GM18861 (cell line): ENCODE results near the gene MLPH.

Experiments used
- ATAC-seq: cut with Tn5 transposase; IDR thresholded peaks from one replicate; pipeline ENCODE4 v1.9.1; 2021; ENCODE audit not compliant: unreplicated experiment

Gene MLPH

DNA sequence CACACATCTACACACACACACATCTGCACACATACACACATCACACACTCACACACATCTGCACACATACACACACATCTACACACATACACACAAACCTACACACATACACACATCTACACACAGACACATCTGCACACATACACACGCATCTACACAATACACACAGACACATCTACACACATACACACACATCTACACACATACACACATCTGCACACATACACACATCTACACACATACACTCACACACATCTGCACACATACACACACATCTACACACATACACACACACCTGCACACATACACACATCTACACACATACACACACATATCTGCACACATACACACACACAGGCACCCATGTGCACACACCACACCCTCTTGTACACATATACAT is 78.9 kb downstream of the MLPH start:
- ATAC-seq, result no peak

DNA sequence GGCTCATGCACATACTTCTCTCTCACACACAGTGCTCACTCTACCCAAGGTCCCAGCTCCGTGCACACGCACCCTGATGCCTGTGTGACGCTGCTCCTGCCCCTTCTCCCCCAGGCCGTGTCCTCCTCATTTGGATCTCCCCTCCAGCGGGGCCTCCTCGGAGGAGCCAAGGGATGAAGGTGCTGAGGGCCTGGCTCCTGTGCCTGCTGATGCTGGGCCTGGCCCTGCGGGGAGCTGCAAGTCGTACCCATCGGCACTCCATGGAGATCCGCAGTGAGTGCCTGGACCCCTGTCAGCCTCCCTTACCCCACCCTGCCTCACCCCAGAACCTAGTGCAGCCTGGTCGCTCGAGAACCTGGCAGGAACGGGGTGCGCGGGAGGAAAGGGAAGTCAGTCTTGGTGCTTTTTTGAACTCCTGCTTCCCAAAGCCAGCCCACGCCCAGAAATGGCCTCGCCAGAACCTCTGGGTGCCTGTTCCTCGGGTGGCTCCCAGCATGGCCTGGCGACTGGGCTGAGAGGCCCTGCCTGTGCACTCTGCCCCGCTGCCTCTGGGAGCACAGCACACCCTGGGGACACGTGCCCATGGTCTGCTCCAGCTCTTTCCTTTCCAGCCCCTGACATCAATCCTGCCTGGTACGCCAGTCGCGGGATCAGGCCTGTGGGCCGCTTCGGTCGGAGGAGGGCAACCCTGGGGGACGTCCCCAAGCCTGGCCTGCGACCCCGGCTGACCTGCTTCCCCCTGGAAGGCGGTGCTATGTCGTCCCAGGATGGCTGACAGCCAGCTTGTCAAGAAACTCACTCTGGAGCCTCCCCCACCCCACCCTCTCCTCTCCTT is 79.6 kb downstream of the MLPH start, which contains the start of gene PRLH:
TSS of gene PRLH (plus strand) at position 174 of the 835 bp plus-strand sequence. CDS start at position 174, 0 bp downstream.
- no peak for ATAC-seq

DNA sequence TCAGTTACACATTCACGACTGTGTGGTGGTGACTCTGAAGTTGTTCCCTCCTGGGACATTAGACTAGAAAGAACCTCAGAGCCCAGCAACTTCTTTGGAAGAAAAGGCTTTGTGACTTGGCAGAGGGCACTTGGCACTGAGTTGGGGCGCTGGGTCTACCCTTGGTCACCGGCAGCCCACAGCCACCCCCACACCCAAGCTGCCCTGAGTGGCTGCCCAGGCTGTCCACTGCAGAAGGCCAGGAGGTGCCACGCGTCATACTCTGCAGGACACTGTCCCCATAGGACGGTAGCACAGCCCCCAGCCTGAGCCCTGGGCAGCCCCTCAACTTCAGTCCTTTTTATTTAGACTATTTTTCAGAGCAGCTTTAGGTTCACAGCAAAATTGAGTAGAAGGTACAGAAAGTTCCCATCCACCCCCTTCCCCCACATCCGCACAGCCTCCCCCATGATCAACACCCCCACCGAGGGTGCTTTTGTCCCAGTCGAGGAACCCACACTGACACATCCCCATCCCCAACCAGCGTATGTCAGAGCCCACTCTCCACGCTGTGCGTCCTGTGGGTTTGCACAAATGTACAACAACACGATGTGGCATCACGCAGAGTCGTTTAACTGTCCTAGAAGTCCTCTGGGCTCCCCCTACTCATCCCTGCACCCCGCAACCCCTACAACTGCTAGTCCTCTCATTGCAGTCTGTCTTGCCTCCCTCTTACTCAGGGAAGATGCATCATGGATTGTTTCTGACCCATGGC is 80.4 kb downstream of the MLPH start:
- no peak for ATAC-seq

DNA sequence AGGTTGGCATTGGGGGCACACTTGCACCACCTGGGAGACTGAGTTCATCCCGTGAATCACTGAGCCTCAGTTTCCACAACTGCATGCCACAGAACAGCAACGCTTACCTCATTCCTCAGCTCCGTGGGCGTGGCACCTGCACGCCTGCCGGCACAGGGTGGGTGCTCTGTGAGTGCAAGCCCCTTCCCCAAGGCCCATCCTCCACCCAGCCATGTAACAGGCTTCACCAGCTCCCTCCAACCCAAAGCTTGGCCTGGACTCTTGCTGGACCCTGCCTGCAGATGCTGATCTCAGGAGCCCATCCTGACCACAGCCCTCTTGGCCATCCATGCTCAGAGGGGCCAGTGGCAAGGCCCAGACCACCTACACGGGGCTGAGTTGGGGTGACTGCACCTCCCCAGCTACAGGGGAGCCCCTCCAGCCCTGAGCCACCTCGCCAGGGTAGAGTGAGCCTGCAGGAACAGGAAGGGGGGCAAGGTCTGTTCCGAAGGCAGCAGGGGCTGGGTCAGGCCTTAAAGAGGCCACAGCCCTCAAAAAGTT is 81.1 kb downstream of the MLPH start:
- no peak for ATAC-seq

DNA sequence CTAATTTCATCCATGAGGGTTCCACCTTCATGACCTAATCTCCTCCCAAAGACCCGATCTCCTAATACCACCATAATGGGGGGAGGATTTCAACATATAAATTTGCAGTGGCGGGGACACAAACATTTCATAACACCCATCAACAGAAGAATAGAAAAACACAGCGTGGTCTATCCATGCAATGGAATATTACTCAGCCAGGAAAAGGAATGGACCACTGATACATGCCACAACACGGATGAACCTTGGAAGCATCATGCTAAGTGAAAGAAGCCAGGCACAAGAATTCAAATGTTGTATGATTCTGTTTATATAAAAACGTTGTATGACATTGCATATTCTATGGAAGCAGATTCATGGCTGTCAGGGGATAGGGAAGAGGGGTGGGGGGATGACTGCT is 82.0 kb downstream of the MLPH start:
- ATAC-seq, result no peak

DNA sequence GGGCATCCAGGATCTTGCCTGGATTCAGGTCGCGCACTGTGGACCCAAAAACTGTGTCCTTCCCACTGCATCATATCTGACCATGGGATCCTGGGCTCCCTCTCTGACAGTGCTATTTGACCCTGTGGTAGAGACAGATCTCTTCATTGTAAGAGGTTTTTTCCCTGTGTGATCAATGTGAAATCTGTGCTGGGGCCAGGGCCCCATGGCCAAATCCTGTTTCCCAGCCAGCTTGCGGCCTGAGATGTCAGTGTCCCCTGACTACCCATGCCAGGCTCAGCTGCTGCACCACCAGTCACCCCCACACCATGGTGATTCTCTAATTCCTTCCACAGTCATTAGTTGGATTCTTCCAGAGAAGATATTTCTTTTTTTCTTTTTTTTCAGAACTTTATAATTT is 82.8 kb downstream of the MLPH start:
- ATAC-seq, result no peak

DNA sequence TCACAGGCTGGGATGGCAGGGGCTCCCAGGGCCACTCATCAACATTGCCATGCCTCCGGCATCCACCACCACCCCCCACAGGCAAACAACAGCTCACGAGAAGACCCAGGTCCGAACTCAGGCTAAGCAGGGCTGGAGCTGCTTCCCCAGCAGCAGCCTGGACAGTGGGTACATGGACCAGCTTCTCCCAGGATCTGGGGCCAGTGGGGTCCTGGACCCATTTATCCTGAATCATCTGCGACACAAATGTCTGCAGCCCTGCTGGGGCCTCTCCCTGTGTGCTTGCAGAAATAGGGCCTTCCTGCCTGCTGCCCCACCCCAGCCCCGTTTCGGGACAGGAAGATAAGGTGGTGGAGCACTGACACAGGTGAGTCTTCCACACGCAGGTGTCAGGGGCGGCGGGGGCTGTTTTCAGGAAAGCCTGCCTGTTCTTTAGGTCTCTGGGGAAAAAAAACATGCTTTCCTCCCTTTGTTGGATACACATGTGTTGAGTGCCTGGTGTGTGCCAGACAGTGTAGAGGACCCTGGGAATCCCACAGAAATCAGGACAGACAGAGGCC is 83.8 kb downstream of the MLPH start:
- ATAC-seq, result no peak

DNA sequence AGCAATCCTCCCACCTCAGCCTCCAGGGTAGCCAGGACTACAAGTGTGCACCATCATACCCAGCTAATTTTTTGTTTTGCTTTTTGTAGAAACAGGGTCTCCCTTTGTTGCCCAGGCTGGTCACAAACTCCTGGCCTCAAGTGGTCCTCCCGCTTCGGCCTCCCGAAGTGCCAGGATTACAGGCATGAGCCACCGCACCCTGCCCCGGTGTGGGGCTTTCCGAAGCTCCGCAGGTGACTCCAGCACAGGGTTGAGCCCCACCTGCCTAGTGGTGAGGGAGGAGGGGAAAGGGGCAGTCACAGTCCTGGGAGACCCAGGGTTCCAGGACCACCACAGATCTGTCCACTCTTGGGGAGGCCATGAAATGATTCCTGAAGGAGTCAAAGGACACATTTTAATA is 84.5 kb downstream of the MLPH start:
- ATAC-seq, result no peak

DNA sequence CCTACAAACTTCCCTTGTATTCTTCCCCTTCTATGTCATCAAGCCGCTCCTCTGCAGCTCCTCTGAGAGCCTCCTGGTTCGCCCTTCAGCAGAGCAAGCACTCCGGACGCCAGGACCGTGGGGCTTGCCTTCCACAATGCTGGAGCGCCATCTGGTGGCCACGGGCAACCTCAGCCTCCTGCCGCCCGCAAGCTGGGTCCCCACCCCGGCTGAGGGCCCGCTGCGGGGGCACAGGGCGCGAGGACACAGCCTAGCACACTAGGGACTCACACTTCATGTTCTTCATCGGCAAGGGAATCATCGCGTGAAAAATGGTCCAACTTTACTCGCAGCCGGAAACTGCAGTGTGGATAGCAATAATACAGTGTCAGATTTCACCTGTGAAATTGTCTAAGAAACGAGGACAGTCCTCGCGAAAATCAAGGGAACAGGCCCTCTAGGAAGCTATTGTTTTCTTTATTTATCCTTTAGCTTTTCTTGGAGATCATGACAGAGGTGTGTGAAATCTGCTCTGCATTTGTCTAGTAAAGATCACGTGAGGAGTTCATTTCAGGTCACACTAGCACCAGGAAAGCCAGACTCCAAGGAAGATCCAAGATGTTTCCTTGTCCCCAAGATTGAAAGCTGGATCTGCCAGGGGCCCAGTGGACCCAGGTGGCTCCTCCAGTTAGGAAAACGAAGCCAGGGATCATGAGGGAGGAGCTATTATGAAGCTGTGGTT is 85.1 kb downstream of the MLPH start:
- peak; percentile 81 for ATAC-seq

DNA sequence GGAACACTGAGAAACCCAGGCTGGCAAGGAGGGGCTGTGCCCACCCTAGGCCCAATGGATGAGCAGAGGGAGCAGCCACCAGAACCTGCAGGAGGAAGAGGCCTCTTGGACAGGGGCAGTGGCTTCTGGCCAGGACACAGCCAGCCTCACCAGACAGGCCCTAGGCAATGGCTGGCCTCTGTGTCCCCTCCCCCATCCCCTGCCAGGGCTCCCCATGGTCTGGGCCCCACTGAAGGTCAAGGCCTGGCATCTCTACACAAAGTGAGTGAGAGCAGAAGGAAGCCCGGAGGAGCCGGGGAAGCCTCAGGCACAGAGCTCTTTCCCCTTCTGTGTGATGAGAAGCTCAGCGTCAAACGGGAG is 85.7 kb downstream of the MLPH start:
- no peak for ATAC-seq

DNA sequence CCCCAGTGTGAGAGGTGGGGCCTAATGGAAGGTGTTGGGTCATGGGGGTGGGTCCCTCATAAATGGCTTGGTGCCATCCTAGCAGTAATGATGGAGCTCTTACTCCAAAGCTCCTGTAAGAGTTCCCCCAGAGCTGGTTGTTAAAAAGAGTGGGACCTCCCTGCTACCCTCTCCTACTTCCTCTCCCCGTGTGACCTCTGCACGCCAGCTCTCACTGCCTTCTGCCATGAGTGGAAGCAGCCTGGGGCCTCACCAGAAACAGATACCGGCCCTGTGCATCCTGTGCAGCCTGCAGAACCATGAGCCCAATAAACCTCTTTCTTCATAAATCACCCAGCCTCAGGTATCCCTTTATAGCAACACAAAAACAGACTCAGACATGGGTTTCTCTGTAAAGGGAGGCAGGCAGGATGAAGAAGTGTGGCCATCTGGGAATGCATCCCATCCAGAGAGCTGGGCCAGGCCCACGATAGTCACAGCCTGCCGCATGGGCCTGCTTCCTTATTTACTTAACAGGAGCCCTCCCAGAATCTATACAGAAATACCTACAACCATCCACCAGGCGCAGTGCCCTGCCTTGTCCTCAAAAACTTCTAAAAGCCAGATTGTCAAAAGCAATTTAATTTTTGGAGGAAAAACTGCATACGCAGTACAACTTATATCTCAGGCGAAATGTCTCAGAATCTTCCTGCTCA is 86.8 kb downstream of the MLPH start:
- no peak for ATAC-seq

DNA sequence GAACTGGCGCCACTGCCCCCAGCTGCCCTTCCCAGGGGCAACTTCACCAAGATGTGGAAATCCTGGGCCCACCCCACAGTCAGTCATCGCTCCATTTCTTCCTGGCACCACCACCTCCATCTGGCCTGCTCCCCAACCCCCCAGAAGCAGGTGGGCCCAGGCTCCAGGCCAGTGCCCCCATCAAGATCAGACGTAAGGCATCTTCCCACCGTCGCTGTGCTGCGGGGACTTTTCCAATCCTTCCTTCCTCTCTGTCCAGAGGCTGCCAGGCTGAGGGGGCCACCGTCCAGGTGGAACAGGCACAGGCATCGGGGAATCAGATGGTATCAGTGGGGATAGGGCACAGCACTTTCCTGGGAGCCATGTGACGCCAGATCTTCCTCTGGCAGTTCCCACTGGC is 87.4 kb downstream of the MLPH start:
- ATAC-seq, result no peak

DNA sequence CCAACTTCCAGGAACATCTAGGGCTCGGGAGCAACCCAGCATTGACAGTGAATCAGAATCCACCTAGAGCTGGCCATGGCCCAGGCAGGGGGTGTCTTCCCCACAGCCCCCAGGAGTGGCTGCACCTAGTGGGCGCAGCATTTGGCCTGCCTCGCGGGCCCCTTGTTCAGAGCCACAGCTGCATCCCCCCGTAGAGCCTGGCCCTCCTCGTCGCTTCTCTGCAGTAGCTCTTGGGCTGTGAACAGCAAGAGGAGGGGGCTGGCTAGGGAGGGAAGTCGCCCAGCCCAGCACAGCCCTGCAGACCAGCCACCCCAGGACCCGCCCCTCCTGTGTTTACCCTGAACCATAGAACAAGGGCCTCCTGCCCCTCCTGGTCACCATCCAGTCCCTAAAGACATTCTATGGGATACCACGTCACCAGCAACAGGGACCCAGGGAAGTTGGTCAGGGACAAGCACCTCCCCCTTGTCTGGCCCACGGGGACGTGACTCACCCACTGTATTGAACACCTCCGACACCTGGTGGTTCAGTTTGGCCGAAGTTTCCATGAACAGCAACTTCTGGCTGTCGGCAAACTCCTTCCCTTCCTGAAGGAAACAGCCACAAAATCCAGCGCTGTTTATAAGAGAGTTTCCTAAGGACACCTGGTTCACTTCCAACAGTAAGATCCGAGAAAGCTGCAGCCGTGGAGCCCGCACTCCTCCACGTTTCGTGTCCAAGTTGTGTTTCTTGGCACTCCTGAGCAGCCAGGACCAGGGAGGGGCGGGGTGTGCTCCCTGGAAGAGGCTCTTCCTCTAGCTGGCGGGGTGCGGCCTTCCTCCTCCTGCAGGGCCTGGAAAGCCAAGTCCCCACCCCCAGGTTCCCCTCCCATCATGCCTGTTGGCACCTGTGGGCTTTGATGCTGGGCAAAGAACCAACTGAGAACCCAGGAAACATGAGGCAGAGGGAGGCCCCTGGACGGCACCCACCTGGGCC is 88.1 kb downstream of the MLPH start:
- ATAC-seq, result no peak

DNA sequence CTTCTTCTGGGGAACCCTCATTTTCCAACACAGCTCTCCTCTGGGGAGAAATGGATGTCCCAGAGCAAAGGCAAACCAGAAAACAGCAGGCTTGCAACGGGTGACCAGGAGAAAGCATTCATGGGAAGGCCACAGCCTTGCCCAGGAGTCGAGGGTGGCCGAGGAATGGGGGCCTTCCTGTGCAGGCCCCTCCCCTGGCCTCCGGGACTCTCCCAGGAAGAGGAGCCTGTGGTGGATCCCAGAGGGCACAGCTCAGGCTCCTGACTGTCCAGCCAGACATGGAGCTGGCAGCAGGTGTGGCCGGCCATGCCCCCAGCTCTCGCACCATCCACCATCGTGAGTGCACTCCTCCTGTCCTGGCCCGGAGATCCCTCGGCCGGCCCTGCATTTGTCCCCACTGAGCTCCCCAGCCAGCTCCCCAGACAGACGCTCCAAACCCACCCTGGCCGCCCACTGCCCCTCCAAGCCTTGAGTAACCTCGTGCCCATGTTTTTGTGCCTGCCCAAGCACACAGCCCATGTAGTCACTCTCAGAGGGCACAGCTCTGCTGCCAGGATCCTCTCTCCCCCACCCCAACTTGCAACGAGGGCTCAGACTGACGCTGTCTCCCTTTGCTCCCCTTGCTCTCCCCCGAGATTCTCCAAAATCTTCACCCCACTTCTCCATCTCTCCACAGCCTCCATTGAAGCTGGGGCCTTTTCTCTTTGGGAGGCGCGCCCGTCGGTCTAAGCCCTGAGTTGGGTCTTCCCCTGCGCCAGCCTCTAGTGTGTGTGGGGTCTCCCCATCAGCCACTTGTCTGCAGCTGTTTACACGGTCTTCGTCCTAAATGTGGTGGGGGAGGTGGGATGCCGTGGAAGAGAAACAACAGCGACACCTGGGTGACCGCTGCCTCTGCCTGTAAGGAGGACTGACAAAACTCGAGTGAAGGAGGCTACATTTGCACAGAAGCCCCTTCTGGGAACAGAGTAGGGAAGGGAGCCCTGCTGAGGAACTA is 89.1 kb downstream of the MLPH start:
- no peak for ATAC-seq

DNA sequence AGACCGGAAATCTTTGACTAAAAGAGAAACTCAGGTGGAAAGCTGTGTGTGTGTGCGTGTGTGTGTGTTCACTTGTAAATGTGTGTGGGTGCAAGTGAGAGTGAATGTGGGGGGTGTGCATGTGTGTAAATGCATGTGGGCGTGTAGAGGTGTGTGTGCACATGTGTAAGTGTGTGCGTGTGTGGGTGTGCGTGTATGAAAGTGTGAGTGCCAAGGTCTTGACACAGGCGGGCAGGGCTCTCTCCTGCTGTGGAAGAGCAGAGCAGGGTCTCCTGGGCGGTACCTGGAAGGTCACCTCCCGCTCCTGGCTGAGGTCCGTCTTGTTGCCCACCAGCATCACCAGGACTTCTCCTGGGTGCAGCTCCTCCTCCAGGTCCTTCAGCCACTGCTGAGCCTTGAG is 89.9 kb downstream of the MLPH start:
- no peak for ATAC-seq

DNA sequence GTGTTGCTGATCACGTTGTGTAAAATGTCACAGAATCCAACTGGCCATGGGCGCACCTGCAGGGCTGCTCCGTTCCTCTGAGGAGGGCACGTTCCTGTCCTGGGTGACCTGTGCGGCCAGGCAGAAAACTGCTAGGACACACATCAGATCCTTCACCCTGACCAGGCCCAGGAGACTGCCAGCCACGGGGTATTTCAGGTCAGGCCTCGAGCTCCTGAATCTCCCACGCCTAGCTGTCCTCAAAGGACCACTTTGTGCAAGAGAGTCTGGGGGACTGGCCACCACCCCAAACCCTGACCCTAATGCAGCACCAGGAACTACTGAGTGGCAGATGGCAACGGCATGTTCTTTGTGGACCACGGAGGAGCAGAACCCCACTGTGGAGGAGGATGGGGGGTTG is 90.4 kb downstream of the MLPH start:
- no peak for ATAC-seq

DNA sequence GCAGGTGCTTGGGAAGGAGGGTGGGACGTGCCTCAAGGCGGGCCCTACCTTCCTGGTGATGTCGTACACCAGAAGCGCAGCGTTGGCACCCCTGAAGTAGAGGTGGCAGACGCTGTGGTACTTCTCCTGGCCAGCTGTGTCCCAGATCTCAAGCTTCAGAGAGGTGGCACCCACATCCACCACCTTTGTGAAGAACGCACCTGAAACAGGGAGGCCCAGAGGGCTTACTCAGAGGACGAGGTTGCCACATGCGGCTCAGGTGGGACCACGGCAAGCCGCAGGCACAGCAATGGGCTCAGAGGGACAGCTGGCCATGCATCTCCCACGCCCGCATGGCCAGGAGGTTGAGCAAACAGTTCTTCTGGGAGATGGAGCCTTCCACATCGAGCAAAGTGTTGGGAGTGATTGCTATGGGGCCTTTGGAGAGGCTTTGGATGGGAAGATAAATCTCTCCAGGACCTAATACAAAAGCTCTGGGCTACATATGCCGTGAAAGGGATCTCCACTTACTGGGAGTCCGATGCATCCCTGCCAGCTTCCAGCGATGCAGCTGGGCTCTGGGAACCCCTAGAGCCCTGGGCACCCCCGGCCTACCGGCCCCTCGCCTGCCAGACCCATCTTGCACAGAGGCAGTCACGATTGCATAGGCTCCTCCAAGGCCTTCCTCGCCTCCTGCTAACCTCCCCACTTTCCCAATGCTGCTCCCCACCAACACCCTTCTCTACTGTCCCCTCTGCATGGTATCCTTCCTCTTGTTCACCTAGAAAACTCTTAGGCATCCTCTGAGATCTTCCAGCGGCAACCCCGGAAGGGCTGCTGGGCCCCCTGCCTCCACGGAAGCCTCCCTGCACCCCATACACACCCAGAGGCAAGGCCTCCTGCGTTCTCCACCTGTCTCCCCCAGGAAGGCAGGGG is 91.2 kb downstream of the MLPH start:
- no peak for ATAC-seq
